SK-N-SH treated with all-trans-retinoic acid at 6 μM for 48 hours (cell line): ENCODE data around the gene SIM2.

Source experiments
- ARNTL ChIP-seq: fragments of 450-650 bp; formaldehyde crosslinking; IDR thresholded peaks from 2 replicates; pipeline ENCODE4 v1.5.0; 2020; ENCODE audit warnings: low read depth, mild to moderate bottlenecking, moderate library complexity, borderline replicate concordance
- BACH2 ChIP-seq: fragments of 250-450 bp; sonication (Bioruptor Pico); IDR thresholded peaks from 2 replicates; pipeline ENCODE4 v1.9.0; 2021; ENCODE audit warnings: mild to moderate bottlenecking, borderline replicate concordance
- CSDC2 ChIP-seq: fragments of 250-450 bp; sonication (Bioruptor Pico); IDR thresholded peaks from 2 replicates; pipeline ENCODE4 v1.5.0; 2020; ENCODE audit warnings: mild to moderate bottlenecking, moderate library complexity
- ESRRG ChIP-seq: fragments of 250-450 bp; sonication (Bioruptor Pico); IDR thresholded peaks from 2 replicates; pipeline ENCODE4 v1.6.1; 2021; ENCODE audit warnings: mild to moderate bottlenecking
- GLIS3 ChIP-seq: fragments of 250-450 bp; sonication (Bioruptor Pico); IDR thresholded peaks from 2 replicates; pipeline ENCODE4 v1.5.0; 2020; ENCODE audit warnings: mild to moderate bottlenecking, moderate library complexity
- ISL1 ChIP-seq: fragments of 250-450 bp; sonication (Bioruptor Pico); IDR thresholded peaks from 2 replicates; pipeline ENCODE4 v2.1.2; 2022; ENCODE audit warnings: mild to moderate bottlenecking, moderate library complexity
- PPARA ChIP-seq: fragments of 250-450 bp; sonication (Bioruptor Pico); IDR thresholded peaks from 2 replicates; pipeline ENCODE4 v1.5.0; 2020; ENCODE audit warnings: mild to moderate bottlenecking, borderline replicate concordance
- RARB ChIP-seq: fragments of 250-450 bp; sonication (Bioruptor Pico); IDR thresholded peaks from 2 replicates; pipeline ENCODE4 v1.8.0; 2021; ENCODE audit warnings: mild to moderate bottlenecking, moderate library complexity
- TCF4 ChIP-seq: fragments of 250-450 bp; sonication (Bioruptor Pico); IDR thresholded peaks from 2 replicates; pipeline ENCODE4 v1.8.0; 2021; ENCODE audit warnings: mild to moderate bottlenecking, moderate library complexity, borderline replicate concordance
- ZFP3 ChIP-seq: fragments of 250-450 bp; sonication (Bioruptor Pico); IDR thresholded peaks from 2 replicates; pipeline ENCODE4 v1.5.0; 2020; ENCODE audit warnings: mild to moderate bottlenecking, moderate library complexity
- ZFP30 ChIP-seq: fragments of 450-650 bp; formaldehyde crosslinking; IDR thresholded peaks from 2 replicates; pipeline ENCODE4 v1.5.0; 2022; ENCODE audit warnings: mild to moderate bottlenecking, moderate library complexity
- ZNF70 ChIP-seq: fragments of 450-650 bp; formaldehyde crosslinking; IDR thresholded peaks from 2 replicates; pipeline ENCODE4 v1.5.0; 2020; ENCODE audit warnings: mild to moderate bottlenecking, moderate library complexity
- ZNF8 ChIP-seq: fragments of 450-650 bp; formaldehyde crosslinking; IDR thresholded peaks from 2 replicates; pipeline ENCODE4 v1.5.0; 2020; ENCODE audit warnings: mild to moderate bottlenecking, moderate library complexity

GRCh38 chr21:36719614-36720013 lies 20.7 kb downstream of the SIM2 start:
- TF ChIP-seq RARB (CRISPR knock-in tag) (no peak), GLIS3 (no peak), TCF4 (CRISPR knock-in tag) (no peak), PPARA (CRISPR knock-in tag) (no peak), ZFP3 (CRISPR knock-in tag) (no peak), ARNTL (CRISPR knock-in tag) (no peak), CSDC2 (CRISPR knock-in tag) (no peak), ESRRG (CRISPR knock-in tag) (no peak), ISL1 (CRISPR knock-in tag) (no peak), ZNF70 (CRISPR knock-in tag) (no peak), ZNF8 (CRISPR knock-in tag) (no peak), ZFP30 (CRISPR knock-in tag) (no peak), BACH2 (no peak)
